ENCODE results near the gene VWA5B1.

DNA sequence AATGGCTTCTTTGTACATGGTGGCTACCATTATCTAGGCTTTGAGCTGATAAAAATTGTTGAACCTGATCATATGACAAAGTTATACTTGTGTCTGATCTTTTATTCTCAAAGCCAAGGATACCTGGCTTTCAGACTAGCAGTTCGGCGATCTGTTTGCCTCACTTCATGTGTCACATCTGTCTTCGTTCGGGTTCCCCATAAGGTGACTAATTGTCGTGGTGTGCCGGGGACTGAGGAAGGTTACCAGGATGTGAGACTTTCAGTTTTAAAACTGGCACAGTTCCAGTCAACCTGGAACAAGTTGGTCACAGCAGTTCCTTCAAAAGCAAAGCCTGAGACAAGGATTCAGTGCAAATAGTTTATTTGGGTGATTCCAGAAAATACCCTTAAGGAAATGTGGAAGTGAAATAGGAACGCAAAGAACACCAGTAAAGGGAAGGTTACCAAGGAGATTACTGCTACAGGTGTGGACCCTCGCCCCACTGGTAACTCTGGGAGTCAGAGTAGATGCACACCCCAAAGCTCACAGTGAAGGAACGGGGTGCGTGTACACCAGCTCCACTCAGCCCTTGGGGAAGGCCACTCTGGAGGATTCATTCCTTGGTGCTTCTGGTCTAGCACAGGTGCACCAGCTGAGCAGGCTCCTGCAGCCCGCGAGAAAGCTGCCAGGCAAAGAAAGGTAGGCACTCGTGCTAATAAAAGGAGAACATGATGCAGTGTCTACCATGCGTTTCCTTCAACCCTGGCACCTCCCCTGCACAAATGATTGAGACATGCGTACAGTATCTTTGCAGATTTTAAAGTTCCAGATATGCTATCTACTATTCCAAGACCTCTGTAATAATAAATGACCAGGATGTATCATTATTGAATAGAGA lies 69.0 kb downstream of the VWA5B1 start:
- TF ChIP-seq, protein P1, sequence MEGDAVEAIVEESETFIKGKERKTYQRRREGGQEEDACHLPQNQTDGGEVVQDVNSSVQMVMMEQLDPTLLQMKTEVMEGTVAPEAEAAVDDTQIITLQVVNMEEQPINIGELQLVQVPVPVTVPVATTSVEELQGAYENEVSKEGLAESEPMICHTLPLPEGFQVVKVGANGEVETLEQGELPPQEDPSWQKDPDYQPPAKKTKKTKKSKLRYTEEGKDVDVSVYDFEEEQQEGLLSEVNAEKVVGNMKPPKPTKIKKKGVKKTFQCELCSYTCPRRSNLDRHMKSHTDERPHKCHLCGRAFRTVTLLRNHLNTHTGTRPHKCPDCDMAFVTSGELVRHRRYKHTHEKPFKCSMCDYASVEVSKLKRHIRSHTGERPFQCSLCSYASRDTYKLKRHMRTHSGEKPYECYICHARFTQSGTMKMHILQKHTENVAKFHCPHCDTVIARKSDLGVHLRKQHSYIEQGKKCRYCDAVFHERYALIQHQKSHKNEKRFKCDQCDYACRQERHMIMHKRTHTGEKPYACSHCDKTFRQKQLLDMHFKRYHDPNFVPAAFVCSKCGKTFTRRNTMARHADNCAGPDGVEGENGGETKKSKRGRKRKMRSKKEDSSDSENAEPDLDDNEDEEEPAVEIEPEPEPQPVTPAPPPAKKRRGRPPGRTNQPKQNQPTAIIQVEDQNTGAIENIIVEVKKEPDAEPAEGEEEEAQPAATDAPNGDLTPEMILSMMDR (IDR thresholded peaks at IDR 0.05) = no peak
- TF ChIP-seq POLR2AphosphoS5 (IDR thresholded peaks at IDR 0.05) (no peak), POLR2A (IDR thresholded peaks at IDR 0.05) (no peak)

Data from breast epithelium (tissue), 3 donors.